ENCODE data around the gene NAB1.

- TF ChIP-seq CTCF (conservative IDR thresholded peaks at IDR 0.05; ENCODE audit: low read depth, low read length) (no peak), EZH2 (IDR thresholded peaks at IDR 0.05; ENCODE audit: borderline replicate concordance, low read depth, low read length, poor library complexity, severe bottlenecking) (no peak)
Observed at GRCh38 chr2:190648289-190649034, 421 bp upstream of the NAB1 start.
